AG09309 (cell line): ENCODE results near the gene C12orf54.
A peak's percentile ranks its signal among the peaks of the same experiment; 100 is the strongest.

ENCODE experiments used
- DNase-seq: peaks from one replicate; pipeline ENCODE4 v3.0.0-alpha.2; 2010; ENCODE audit warnings: low read depth
- H3K4me3 ChIP-seq: 2 replicates; pipeline ENCODE4 v1.5.1; 2011; ENCODE audit warnings: mild to moderate bottlenecking, low read depth, low read length, moderate library complexity; ENCODE audit not compliant: control insufficient read depth
- TF ChIP-seq, protein P1 (sequence below): IDR thresholded peaks from 2 replicates; pipeline ENCODE4 v1.5.1; 2011; ENCODE audit warnings: mild to moderate bottlenecking, low read depth, low read length, inconsistent platforms; ENCODE audit not compliant: insufficient read depth, control insufficient read depth; ENCODE audit errors: missing control alignments

Gene C12orf54

DNA sequence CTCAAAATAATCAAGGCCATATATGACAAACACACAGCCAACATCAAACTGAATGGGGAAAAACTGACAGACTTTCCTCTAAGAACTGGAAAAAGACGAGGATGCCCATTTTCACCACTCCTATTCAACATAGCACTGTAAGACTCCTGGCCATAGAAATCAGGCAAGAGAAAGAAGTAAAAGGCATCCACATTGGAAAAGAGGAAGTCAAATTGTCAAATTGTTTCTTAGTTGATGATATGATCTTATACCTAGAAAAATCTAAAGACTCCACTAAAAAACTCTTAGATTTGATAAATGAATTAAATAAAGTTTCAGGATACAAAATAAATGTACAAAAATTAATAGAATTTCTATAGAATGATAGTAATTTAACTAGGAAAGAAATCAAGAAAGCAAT, 54.3 kb downstream of the C12orf54 start:
- TF ChIP-seq, protein P1, sequence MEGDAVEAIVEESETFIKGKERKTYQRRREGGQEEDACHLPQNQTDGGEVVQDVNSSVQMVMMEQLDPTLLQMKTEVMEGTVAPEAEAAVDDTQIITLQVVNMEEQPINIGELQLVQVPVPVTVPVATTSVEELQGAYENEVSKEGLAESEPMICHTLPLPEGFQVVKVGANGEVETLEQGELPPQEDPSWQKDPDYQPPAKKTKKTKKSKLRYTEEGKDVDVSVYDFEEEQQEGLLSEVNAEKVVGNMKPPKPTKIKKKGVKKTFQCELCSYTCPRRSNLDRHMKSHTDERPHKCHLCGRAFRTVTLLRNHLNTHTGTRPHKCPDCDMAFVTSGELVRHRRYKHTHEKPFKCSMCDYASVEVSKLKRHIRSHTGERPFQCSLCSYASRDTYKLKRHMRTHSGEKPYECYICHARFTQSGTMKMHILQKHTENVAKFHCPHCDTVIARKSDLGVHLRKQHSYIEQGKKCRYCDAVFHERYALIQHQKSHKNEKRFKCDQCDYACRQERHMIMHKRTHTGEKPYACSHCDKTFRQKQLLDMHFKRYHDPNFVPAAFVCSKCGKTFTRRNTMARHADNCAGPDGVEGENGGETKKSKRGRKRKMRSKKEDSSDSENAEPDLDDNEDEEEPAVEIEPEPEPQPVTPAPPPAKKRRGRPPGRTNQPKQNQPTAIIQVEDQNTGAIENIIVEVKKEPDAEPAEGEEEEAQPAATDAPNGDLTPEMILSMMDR: no peak

DNA sequence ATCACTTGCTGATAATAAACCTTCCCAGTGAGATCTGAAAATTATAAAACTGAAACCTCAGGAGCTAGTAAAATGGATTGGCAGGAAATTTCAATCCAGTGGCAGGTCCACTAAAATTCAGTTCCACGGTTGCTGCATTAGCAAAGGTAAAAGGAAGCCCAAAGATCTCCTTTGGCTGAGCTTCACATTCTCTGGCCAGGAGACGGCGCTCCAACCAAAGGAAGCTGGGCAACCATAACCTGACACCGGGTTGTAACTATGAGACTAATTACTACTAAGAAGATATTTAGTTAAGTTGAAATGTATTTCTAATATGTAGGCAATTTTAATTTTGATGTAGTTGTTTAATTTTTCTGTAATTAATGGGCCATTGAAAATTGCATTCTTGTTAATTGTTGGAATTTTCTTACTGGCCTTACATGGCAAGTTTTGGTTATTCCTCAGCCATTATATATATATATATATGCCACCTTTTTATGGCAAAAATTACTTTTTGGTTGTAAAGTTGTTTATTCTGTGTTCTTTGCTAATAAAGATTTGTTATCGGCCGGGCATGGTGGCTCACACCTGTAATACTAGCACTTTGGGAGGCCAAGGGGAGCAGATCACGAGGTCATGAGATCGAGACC, 60.1 kb downstream of the C12orf54 start:
- DNase-seq: no peak
- no peak overlapping the region for H3K4me3 ChIP-seq
- TF ChIP-seq, protein P1: peak; percentile 89

More for the DNA sequence above, 54.3 kb downstream of the C12orf54 start:
- DNase-seq: no peak
- no peak overlapping the region for H3K4me3 ChIP-seq

DNA sequence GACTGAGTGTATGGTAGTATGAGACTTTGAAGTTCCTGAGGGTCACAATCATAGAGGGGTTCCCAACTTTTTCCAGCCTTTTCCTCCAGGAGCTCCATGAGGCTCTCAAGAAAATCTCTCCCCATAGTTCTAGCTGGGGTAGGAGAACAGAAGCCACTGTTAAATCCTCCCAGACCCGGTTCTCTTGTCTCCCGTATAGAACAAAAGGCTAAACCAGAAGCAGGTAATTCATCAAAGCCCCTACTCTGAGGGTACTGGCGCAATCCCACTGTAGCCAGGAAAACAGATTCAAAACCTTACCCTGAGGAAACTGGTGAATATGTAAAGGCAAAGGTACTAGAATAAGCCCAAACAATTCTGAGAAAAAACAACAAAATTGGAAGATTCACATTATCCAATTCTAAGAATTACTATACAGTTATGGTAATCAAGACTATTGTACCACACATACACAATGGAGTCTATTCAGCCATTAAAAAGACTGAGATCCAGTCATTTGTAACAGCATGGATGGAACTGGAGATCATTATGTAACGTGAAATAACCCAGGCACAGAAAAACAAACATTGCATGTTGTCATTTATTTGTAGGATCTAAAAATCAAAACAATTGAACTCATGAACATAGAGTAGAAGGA, 63.7 kb downstream of the C12orf54 start:
- TF ChIP-seq, protein P1: no peak
- H3K4me3 ChIP-seq: no peak overlapping the region
- DNase-seq: no peak
